MCF 10A (cell line): ENCODE measurements around the gene TNNT2. TPM values are rescaled to one million over a fixed set of nuclear protein-coding genes. Genes with fewer than 3 reads are reported as not detected.

Experiments used
- BruUV-seq: library from RNA; stranded (reverse); fragments of 400-500 nt; replicated peaks from 2 replicates; lab custom pipeline; 2021; lab: Mats Ljungman, UMichigan
- CTCF ChIA-PET: fragments of 300-600 bp; sonication (Branson Sonifier 250); formaldehyde crosslinking; extraction: SDS; loops from one replicate; lab custom pipeline; 2021; ENCODE audit warnings: antibody characterized with exemption, inconsistent platforms; lab: Yijun Ruan, JAX
- POLR2A ChIA-PET: fragments of 300-600, 350-650 bp; sonication (Branson Sonifier 250); formaldehyde crosslinking; extraction: SDS; loops from one replicate; lab custom pipeline; 2020; ENCODE audit warnings: antibody characterized with exemption, inconsistent platforms; lab: Yijun Ruan, JAX
- DNase-seq: peaks from one replicate; pipeline ENCODE4 v3.0.0-alpha.2; 2018; ENCODE audit not compliant: unreplicated experiment
- H3K27ac Mint-ChIP-seq: one replicate; pipeline ENCODE4 v1.8.0; 2022; ENCODE audit warnings: mild to moderate bottlenecking, low read depth, mixed read lengths; ENCODE audit not compliant: unreplicated experiment
- H3K27me3 Mint-ChIP-seq: one replicate; pipeline ENCODE4 v1.8.0; 2022; ENCODE audit warnings: mixed read lengths; ENCODE audit not compliant: insufficient read depth, unreplicated experiment
- H3K36me3 Mint-ChIP-seq: one replicate; pipeline ENCODE4 v1.8.0; 2022; ENCODE audit warnings: mild to moderate bottlenecking, moderate library complexity, mixed read lengths; ENCODE audit not compliant: insufficient read depth, unreplicated experiment
- H3K4me1 Mint-ChIP-seq: one replicate; pipeline ENCODE4 v1.8.0; 2022; ENCODE audit warnings: mixed read lengths; ENCODE audit not compliant: insufficient read depth, unreplicated experiment
- H3K4me3 Mint-ChIP-seq: one replicate; pipeline ENCODE4 v1.8.0; 2022; ENCODE audit warnings: mild to moderate bottlenecking, moderate library complexity, mixed read lengths; ENCODE audit not compliant: unreplicated experiment
- H3K9me3 Mint-ChIP-seq: one replicate; pipeline ENCODE4 v1.8.0; 2022; ENCODE audit warnings: mixed read lengths; ENCODE audit not compliant: unreplicated experiment
- intact Hi-C: fragments of 100-400 bp; cut with micrococcal nuclease; formaldehyde crosslinking; loops from 2 replicates; pipeline ENCODE4 v1.14.1; 2022
- total RNA-seq: library from RNA; stranded (reverse); gene quantifications from 2 replicates; pipeline ENCODE4 v1.2.3, GENCODE V29; 2022
- TF ChIP-seq, protein P1 (sequence below): fragments of 200-600 bp; IDR thresholded peaks from one replicate; pipeline ENCODE4 v1.8.0; 2022; ENCODE audit warnings: antibody characterized with exemption, mild to moderate bottlenecking; ENCODE audit not compliant: unreplicated experiment

The TNNT2 gene
- total RNA-seq, 1 experiment from 2014 or later, result 0.37 TPM

DNA sequence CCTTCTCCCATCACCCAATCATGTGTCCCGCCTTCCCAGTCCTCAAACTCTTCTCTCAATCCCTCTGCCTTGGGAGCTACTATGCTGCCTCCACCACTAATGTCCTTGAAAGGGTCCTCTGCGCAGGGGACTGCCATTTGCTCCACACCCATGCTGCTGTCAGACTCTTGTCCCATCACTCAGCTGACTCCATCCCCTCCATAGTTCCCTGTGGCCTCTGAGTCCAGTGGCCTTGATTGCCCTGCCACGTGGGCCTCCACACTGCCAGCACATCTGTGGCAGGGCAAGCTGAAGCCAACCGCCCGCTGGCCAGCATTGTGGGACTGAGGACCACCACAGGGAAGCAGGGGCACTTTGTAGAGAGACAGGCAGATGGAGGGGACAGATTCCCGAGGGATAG, 1.3 kb upstream of the TNNT2 start:
- no peak overlapping the region for H3K27ac Mint-ChIP-seq
- no peaks in the 10 kb centered on the region for H3K36me3 Mint-ChIP-seq
- POLR2A ChIA-PET, result interaction anchor here (0.7 to 1.5 kb wide), 4 partner anchors 19 to 686 kb away, joined by 3 to 4 read pairs (median 3); no protein-coding TSS in a partner anchor
- peaks cover 5% of the 10 kb centered on the region for H3K4me1 Mint-ChIP-seq
- intact Hi-C loops, result no loop called here
- CTCF ChIA-PET, result interaction anchor here (0.6 to 20.0 kb wide), 4 partner anchors 11 to 119 kb away, joined by 3 to 539 read pairs (median 12); no protein-coding TSS in a partner anchor
- BruUV-seq, result no TSS peak
- H3K4me3 Mint-ChIP-seq, result no peak overlapping the region
- TF ChIP-seq, protein P1, sequence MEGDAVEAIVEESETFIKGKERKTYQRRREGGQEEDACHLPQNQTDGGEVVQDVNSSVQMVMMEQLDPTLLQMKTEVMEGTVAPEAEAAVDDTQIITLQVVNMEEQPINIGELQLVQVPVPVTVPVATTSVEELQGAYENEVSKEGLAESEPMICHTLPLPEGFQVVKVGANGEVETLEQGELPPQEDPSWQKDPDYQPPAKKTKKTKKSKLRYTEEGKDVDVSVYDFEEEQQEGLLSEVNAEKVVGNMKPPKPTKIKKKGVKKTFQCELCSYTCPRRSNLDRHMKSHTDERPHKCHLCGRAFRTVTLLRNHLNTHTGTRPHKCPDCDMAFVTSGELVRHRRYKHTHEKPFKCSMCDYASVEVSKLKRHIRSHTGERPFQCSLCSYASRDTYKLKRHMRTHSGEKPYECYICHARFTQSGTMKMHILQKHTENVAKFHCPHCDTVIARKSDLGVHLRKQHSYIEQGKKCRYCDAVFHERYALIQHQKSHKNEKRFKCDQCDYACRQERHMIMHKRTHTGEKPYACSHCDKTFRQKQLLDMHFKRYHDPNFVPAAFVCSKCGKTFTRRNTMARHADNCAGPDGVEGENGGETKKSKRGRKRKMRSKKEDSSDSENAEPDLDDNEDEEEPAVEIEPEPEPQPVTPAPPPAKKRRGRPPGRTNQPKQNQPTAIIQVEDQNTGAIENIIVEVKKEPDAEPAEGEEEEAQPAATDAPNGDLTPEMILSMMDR, result no peak
- H3K9me3 Mint-ChIP-seq, result no peaks in the 10 kb centered on the region
- DNase-seq, result no peak
- peaks cover 16% of the 10 kb centered on the region for H3K27me3 Mint-ChIP-seq

DNA sequence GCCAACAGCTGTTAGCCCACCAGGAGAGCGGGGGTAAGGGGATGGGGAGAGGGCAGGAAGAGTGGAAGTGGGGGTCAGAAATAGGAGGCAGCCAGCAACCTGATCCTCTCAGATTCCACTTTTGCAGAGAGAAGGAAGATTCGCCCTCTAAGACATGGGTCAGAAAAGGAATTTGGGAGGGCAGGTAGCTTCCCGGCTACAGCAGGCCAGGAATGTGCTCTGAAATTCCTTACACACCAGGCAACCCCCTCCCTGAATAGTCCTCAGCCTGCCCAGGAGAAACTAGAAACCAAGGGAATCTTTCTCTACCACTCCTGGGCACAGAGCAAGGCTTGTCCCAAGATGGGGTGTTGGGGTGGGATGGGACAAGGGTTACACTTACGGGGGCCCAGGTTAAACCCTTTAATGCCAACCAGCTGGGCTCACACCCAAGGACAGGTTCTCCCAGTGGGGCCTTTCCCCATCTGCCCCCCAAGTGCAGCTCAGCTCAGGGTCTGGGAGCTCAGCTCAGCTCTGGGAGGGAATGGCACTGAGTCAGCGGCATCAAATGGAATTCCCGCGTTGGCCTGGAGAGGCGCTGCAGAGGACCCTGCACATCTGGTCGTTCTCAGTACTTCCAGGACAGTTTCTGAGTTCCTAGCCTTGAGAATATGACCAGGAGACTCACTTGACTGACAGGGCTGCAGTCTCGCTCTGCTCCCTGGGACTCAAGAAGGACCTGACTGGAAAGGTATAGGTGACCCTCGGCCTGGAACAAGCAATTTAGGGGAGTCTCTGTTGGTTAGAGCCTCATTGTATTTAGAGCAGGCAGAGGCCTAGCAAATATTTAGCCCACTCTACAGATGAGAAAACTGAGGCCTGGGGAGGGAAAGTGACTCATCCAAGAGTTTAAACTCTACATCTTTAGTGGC, 761 bp downstream of the TNNT2 start:
- Mint-ChIP-seq H3K36me3 (no peaks in the 10 kb centered on the region), H3K4me3 (no peak overlapping the region), H3K9me3 (no peaks in the 10 kb centered on the region), H3K27ac (no peak overlapping the region), H3K4me1 (no peaks in the 10 kb centered on the region), H3K27me3 (peaks cover 37% of the 10 kb centered on the region)
- intact Hi-C loops, result no loop called here
- CTCF ChIA-PET, result interaction anchor here (0.6 to 5.0 kb wide), 14 partner anchors 8 to 395 kb away, joined by 3 to 61 read pairs (median 5); no protein-coding TSS in a partner anchor
- peak; percentile 80 for DNase-seq
- TF ChIP-seq, protein P1, result peak; percentile 67
- POLR2A ChIA-PET, result interaction anchor here (0.7 to 1.0 kb wide), 5 partner anchors 20 to 131 kb away, joined by 3 to 4 read pairs (median 3); no protein-coding TSS in a partner anchor
- BruUV-seq, result no TSS peak

DNA sequence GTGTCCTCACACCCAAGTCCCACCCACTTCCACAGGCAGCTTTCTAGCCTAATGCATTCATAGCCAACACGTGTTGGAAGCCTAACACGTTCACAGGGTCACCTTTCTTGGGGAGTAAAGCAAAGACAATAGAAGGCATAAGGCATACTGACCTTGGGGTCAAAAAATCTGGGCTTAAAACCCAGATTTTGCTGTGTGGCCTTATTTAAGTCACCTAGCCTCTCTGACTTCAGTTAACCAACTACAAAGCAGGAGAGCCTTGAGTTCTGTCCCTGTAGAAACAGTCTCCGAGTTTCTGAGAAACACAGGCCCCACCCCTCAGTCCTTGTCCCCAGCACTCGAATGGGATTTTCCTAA, 1.4 kb downstream of the TNNT2 start:
- Mint-ChIP-seq H3K9me3 (no peaks in the 10 kb centered on the region), H3K36me3 (no peaks in the 10 kb centered on the region), H3K27ac (no peak overlapping the region), H3K4me3 (no peak overlapping the region), H3K27me3 (peaks cover 43% of the 10 kb centered on the region), H3K4me1 (no peaks in the 10 kb centered on the region)
- intact Hi-C loops, result no loop called here
- ChIA-PET POLR2A (interaction anchor here (0.7 to 1.3 kb wide), 5 partner anchors 21 to 131 kb away, joined by 3 to 4 read pairs (median 3); no protein-coding TSS in a partner anchor), CTCF (interaction anchor here (0.6 to 5.0 kb wide), 19 partner anchors 9 to 754 kb away, joined by 3 to 61 read pairs (median 5); no protein-coding TSS in a partner anchor)
- TF ChIP-seq, protein P1, result no peak
- BruUV-seq, result no TSS peak
- no peak for DNase-seq

DNA sequence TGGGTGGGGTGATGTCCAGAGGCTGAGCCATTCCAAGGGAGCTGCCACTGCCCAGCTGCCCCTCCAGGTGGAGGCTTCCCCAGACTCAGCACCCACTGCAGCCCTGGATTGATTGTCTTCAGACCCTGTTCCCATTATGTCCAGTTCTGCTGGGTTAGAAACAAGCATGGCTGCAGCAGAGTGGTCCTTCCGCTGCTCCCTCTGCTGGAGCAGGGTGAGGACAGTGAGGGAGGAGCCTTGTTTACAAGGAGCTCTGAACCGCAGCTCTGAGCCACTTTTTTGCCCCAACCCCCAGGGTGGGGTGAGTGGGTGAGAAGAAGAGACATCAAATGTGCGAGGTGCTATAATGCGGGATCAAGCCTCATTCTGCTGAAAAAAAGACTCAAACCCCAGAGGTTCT, 2.3 kb downstream of the TNNT2 start:
- H3K27ac Mint-ChIP-seq, result no peak overlapping the region
- DNase-seq, result no peak
- no peaks in the 10 kb centered on the region for H3K36me3 Mint-ChIP-seq
- no peaks in the 10 kb centered on the region for H3K4me1 Mint-ChIP-seq
- no TSS peak for BruUV-seq
- POLR2A ChIA-PET, result interaction anchor here (0.7 to 1.3 kb wide), 5 partner anchors 23 to 120 kb away, joined by 3 to 4 read pairs (median 4); no protein-coding TSS in a partner anchor
- H3K27me3 Mint-ChIP-seq, result peaks cover 52% of the 10 kb centered on the region
- no peak overlapping the region for H3K4me3 Mint-ChIP-seq
- intact Hi-C loops, result no loop called here
- CTCF ChIA-PET, result interaction anchor here (0.6 to 5.1 kb wide), 16 partner anchors 8 to 755 kb away, joined by 3 to 61 read pairs (median 5); no protein-coding TSS in a partner anchor
- TF ChIP-seq, protein P1, result no peak
- no peaks in the 10 kb centered on the region for H3K9me3 Mint-ChIP-seq
